ENCODE measurements around the gene SLC30A10. TPM values are rescaled to one million over a fixed set of nuclear protein-coding genes. Genes with fewer than 3 reads are reported as not detected.
"Not testable (repeated sequence)": the region's sequence is repeated elsewhere in the genome, so short reads cannot be mapped to it uniquely, and the experiment has no call there.

The SLC30A10 gene
- total RNA-seq, 1 donor from 2014 or later: 2.2 TPM

- no peaks in the 10 kb centered on the region for H3K4me1 Mint-ChIP-seq (ENCODE audit: unreplicated experiment)
- no peaks in the 10 kb centered on the region for H3K36me3 Mint-ChIP-seq
- H3K4me3 Mint-ChIP-seq: no peak overlapping the region
- no peak for TF ChIP-seq CTCF (conservative IDR thresholded peaks at IDR 0.05)
- no peak overlapping the region for H3K27ac Mint-ChIP-seq
- no peaks in the 10 kb centered on the region for H3K27me3 Mint-ChIP-seq
- no peak for DNase-seq (ENCODE audit: extremely low spot score, unreplicated experiment)
- no peaks in the 10 kb centered on the region for H3K9me3 Mint-ChIP-seq
These were observed 25.7 kb upstream of the SLC30A10 start for GRCh38 chr1:219954052-219954451.

GRCh38 chr1:219952361-219952760 lies 24.0 kb upstream of the SLC30A10 start:
- H3K4me1 Mint-ChIP-seq (ENCODE audit: unreplicated experiment): no peaks in the 10 kb centered on the region
- TF ChIP-seq CTCF (conservative IDR thresholded peaks at IDR 0.05): no peak
- no peaks in the 10 kb centered on the region for H3K36me3 Mint-ChIP-seq
- H3K27me3 Mint-ChIP-seq: no peaks in the 10 kb centered on the region
- no peak overlapping the region for H3K27ac Mint-ChIP-seq
- H3K9me3 Mint-ChIP-seq: no peaks in the 10 kb centered on the region
- H3K4me3 Mint-ChIP-seq: no peak overlapping the region
- DNase-seq (ENCODE audit: extremely low spot score, unreplicated experiment): no peak

GRCh38 chr1:219949227-219949626 lies 20.9 kb upstream of the SLC30A10 start:
- H3K4me1 Mint-ChIP-seq (ENCODE audit: unreplicated experiment); H3K9me3 Mint-ChIP-seq; H3K4me3 Mint-ChIP-seq; H3K36me3 Mint-ChIP-seq; H3K27me3 Mint-ChIP-seq; DNase-seq (ENCODE audit: extremely low spot score, unreplicated experiment); H3K27ac Mint-ChIP-seq: not testable (repeated sequence)

- H3K9me3 Mint-ChIP-seq; H3K4me1 Mint-ChIP-seq (ENCODE audit: unreplicated experiment); H3K4me3 Mint-ChIP-seq; H3K27me3 Mint-ChIP-seq; H3K27ac Mint-ChIP-seq; H3K36me3 Mint-ChIP-seq; DNase-seq (ENCODE audit: extremely low spot score, unreplicated experiment): not testable (repeated sequence)
These were observed 20.4 kb upstream of the SLC30A10 start for GRCh38 chr1:219948766-219949165.

GRCh38 chr1:219945795-219946194 lies 17.4 kb upstream of the SLC30A10 start:
- Mint-ChIP-seq H3K9me3 (no peaks in the 10 kb centered on the region), H3K36me3 (no peaks in the 10 kb centered on the region), H3K27me3 (peaks cover 10% of the 10 kb centered on the region), H3K27ac (no peak overlapping the region), H3K4me1 (ENCODE audit: unreplicated experiment) (no peaks in the 10 kb centered on the region), H3K4me3 (no peak overlapping the region)
- TF ChIP-seq CTCF (conservative IDR thresholded peaks at IDR 0.05): no peak
- no peak for DNase-seq (ENCODE audit: extremely low spot score, unreplicated experiment)

- TF ChIP-seq CTCF (conservative IDR thresholded peaks at IDR 0.05): no peak
- H3K27me3 Mint-ChIP-seq: peaks cover 18% of the 10 kb centered on the region
- no peaks in the 10 kb centered on the region for H3K9me3 Mint-ChIP-seq
- H3K4me1 Mint-ChIP-seq (ENCODE audit: unreplicated experiment): no peaks in the 10 kb centered on the region
- DNase-seq (ENCODE audit: extremely low spot score, unreplicated experiment): no peak
- no peaks in the 10 kb centered on the region for H3K36me3 Mint-ChIP-seq
- no peak overlapping the region for H3K4me3 Mint-ChIP-seq
- no peak overlapping the region for H3K27ac Mint-ChIP-seq
These were observed 13.1 kb upstream of the SLC30A10 start for GRCh38 chr1:219941179-219942118.
